Measurements from ENCODE around the gene TBCB.

The TBCB gene

GRCh38 chr19:36136964-36137686 is 21.9 kb downstream of the TBCB start (continued):
- peak; percentile 83 for TF ChIP-seq PRDM10 (tag by site-specific recombination; IDR thresholded peaks at IDR 0.05)
- 0 out of 2 replicates have a peak, but pooled peaks have one; percentile 36 for TF ChIP-seq ZNF639 (tag by site-specific recombination; IDR thresholded peaks at IDR 0.05)
- no peak for TF ChIP-seq ZNF473 (tag by site-specific recombination; IDR thresholded peaks at IDR 0.05)
- TF ChIP-seq ZBTB17 (tag by site-specific recombination; IDR thresholded peaks at IDR 0.05) = peak; percentile 94
- TF ChIP-seq ZNF670 (tag by site-specific recombination; IDR thresholded peaks at IDR 0.05; ENCODE audit: low read depth) = no peak
- TF ChIP-seq ZNF830 (tag by site-specific recombination; IDR thresholded peaks at IDR 0.05; ENCODE audit: low read depth) = no peak
- no peak for TF ChIP-seq ZBTB21 (tag by site-specific recombination; IDR thresholded peaks at IDR 0.05)
- TF ChIP-seq HIC1 (tag by site-specific recombination; IDR thresholded peaks at IDR 0.05) = peak; percentile 39; the same call in 1 of the 2 replicates
- peak; percentile 47; the same call in 1 of the 2 replicates for TF ChIP-seq KLF9 (tag by site-specific recombination; IDR thresholded peaks at IDR 0.05; ENCODE audit: low read depth)
- TF ChIP-seq ZIC2 (tag by site-specific recombination; IDR thresholded peaks at IDR 0.05) = peak; percentile 24; the same call in 1 of the 2 replicates

GRCh38 chr19:36139120-36139472 is 23.8 kb downstream of the TBCB start:
- ChIA-PET POLR2A (interaction anchor here (0.6 to 5.4 kb wide), 13 partner anchors 10 to 699 kb away, joined by 3 to 87 read pairs (median 5); partner anchors contain the start of genes ALKBH6, COX7A1, POLR2I and TBCB), CTCF (interaction anchor here (2.1 to 4.3 kb wide), 2 partner anchors 12 to 30 kb away, joined by 6 to 28 read pairs; no protein-coding TSS in a partner anchor)
- H3K4me1 ChIP-seq (ENCODE audit: control insufficient read depth, insufficient read depth, low read length) = peaks cover 14% of the 10 kb centered on the region

More at GRCh38 chr19:36139120-36139472, 23.8 kb downstream of the TBCB start:
- Histone ChIP-seq H3K27ac (ENCODE audit: extremely low read depth, low read depth, low read length) (peak overlapping the region; percentile 94), H3K36me3 (ENCODE audit: control insufficient read depth in 2 of 2, insufficient read depth in 1 of 2, low read length in 2 of 2) (peaks cover 16% of the 10 kb centered on the region in 2 experiments), H3K9me3 (ENCODE audit: control insufficient read depth, insufficient read depth, low read depth, low read length) (no peaks in the 10 kb centered on the region), H3K4me3 (ENCODE audit: low read depth, low read length) (peak overlapping the region; percentile 80)
- TF ChIP-seq ZNF362 (tag by site-specific recombination; IDR thresholded peaks at IDR 0.05) (peak; percentile 88), ZNF121 (tag by site-specific recombination; IDR thresholded peaks at IDR 0.05) (peak; percentile 74; the same call in 1 of the 2 replicates), WT1 (tag by site-specific recombination; IDR thresholded peaks at IDR 0.05) (no peak), ZIC2 (tag by site-specific recombination; IDR thresholded peaks at IDR 0.05) (no peak), PATZ1 (tag by site-specific recombination; IDR thresholded peaks at IDR 0.05) (no peak), ZNF747 (tag by site-specific recombination; IDR thresholded peaks at IDR 0.05) (no peak), ZNF664 (tag by site-specific recombination; IDR thresholded peaks at IDR 0.05) (0 out of 2 replicates have a peak, but pooled peaks have one; percentile 18), ZBTB21 (tag by site-specific recombination; IDR thresholded peaks at IDR 0.05) (0 out of 2 replicates have a peak, but pooled peaks have one; percentile 6), TSHZ1 (tag by site-specific recombination; IDR thresholded peaks at IDR 0.05; ENCODE audit: borderline replicate concordance) (no peak)

All from HEK293 (cell line).